Kidney glomerular epithelial cell (primary cell): ENCODE data around the gene MBD6.
"Not testable (repeated sequence)": the region's sequence is repeated elsewhere in the genome, so short reads cannot be mapped to it uniquely, and the experiment has no call there.

Experiments used
- DNase-seq: peaks from one replicate; lab custom pipeline; 2025; lab: John Stamatoyannopoulos, UW

The MBD6 gene

DNA sequence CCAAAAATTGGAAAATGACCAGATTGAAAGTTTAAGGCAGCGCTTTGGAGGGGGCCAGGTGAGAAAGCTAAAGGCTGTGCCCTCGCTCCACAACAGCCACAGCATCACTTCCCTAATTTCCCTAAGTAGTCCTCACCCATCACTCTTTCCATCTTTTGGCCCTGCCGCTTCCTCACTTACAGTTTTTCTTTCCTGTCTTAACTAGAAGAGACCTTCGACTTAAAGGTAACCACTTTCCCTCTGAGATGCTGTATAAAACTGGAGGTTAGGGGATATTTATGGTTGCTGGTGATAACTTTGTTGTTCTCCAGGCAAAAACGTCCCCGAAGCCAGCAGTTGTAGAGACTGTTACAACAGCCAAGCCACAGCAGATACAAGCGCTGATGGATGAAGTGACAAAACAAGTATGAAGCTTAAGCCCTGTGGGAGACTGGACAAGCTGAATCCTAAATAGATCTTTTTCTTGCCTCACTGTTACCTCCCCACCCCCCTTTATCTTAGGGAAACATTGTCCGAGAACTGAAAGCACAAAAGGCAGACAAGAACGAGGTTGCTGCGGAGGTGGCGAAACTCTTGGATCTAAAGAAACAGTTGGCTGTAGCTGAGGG lies 6.6 kb upstream of the MBD6 start:
- DNase-seq: no peak

DNA sequence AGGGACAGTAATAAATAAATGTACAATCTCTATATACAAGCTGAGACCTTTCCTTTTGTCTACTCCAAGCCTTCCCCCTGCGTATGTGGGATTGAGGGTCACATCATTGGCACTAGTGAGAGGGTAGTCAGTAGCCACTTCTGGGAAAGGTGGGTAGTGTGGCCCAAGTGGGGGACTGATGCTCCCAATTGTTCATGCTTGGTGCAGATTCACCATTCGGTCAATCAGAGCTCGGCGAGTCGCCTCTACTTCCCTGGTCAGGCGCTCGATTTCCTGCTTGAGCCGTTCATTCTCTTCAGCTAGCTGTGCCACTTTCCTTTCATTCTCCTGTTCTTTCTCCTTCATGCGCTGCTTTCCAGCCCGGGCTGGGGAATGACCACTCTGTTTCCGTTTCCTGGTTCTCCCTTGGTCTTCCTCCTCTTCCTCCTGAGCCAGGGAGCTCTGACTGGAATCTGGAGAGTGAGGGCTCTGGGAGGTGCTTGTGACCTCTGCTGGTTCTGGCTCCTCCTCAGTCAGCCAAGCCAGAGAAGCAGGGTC lies 5.9 kb upstream of the MBD6 start:
- DNase-seq: no peak

DNA sequence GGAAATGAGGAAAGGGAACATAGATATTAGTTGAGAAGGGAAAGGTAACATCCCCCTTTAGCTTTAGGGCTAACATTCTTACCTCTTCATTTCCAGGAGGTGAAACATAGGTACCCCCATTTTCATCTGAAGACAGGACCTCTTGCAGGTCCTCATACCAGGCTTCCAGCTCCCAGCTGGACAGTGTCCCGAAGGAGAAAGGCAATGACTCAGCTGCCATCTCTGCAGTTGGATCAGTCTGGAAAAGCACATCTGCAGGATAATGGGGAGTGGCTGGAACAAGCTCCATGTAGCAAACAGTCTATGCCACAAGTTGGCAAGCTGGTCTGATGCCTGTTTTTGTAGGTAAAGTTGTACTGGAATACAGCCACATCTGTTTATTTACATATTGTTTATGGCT lies 5.4 kb upstream of the MBD6 start:
- DNase-seq: no peak

DNA sequence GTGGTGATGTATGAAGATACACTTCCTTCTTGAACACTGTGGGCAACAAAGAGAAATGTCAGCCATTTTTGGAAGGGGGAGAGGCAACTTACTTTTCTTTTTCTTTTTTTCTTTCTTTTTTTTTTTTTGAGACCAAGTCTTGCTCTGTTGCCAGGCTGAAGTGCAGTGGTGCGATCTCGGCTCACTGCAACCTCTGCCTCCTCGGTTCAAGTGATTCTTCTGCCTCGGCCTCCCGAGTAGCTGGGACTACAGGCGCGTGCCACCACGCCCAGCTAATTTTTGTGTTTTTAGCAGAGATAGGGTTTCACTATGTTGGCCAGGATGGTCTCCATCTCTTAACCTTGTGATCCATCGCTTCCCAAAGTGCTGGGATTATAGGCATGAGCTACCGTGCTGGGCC lies 4.9 kb upstream of the MBD6 start:
- DNase-seq: not testable (repeated sequence)

DNA sequence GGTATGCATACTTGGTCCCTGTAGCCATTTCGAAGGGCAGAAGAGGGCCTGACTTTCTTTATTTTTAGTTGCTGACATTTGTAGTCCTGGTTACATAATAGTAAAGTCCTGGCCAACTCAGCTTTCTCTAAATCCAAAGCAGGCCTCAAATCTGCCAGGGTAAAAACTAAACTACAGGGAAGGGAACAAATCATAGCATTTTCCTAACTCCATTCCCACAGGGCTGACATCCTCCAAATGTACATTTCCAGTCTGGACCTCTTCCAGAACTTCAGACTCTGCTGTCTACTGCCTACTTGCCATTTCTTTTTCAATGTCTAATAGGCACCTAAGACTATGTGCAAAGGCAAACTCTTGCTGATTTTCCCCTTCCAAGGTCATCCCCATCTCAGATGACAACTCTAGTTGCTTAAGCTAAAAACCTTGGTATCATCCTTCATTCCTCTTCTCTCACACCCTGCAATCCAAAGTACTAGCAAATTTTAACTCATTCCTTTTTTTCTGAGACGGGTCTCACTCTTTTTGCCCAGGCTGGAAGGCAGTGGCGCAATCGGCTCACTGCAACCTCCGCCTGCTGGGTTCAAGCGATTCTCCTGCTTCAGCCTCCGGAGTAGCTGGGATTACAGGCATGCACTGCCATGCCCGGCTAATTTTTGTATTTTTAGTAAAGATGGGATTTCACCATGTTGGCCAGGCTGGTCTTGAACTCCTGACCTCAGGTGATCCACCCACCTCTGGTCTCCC lies 4.3 kb upstream of the MBD6 start:
- DNase-seq: no peak

DNA sequence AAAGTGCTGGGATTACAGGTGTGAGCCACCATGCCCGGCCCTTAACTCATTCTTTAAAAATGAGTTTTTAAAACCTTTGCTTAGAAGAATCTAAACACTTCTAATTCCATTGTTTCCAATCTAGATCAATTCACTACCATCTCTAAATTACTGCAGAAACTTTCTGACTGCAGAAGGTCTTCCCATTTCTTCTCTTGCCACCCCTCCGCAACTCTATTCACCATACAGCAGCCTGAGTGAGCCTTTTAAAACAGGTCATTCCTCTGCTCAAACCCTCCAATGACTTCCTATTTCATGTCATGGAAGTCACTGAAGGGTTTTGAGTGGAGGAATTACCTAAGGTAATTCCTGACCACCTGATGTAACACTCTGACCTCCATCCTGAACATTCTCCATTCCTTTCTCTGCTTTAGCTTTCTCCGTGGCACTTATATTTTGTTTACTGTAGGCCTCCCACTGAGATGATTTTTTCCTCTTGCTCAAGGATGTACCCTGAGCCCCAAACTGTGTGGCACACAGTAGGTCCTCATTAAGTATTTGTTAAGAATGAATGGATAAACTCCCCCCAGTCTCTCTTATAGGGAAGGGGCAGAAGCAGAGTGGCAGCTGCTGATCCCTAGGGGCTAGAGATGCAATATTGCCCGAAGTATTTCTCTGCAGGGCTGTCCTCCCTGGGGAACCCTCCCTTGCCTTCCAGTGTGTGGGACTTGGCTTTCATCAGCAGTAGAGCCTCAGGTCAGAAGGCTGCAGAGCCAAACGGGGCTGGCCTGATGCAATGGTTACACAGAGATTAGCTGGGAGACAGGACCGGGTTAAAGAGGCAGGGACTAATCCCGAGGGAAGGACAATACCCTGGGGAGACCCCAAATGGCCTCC lies 3.5 kb upstream of the MBD6 start:
- DNase-seq: no peak

DNA sequence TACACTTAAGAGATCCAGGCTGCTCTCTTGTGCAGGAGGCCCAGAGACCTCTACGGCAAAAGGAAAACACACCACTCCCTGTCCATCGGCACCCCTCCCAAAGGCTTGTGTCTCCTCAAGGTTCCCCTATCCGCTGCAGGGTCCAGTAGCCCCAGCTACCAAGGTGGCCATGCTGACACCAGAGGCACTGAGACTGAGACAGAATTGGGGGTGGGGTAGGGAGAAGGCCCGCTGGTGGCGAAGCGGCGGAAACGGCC lies 2.9 kb upstream of the MBD6 start:
- DNase-seq: peak; percentile 33

DNA sequence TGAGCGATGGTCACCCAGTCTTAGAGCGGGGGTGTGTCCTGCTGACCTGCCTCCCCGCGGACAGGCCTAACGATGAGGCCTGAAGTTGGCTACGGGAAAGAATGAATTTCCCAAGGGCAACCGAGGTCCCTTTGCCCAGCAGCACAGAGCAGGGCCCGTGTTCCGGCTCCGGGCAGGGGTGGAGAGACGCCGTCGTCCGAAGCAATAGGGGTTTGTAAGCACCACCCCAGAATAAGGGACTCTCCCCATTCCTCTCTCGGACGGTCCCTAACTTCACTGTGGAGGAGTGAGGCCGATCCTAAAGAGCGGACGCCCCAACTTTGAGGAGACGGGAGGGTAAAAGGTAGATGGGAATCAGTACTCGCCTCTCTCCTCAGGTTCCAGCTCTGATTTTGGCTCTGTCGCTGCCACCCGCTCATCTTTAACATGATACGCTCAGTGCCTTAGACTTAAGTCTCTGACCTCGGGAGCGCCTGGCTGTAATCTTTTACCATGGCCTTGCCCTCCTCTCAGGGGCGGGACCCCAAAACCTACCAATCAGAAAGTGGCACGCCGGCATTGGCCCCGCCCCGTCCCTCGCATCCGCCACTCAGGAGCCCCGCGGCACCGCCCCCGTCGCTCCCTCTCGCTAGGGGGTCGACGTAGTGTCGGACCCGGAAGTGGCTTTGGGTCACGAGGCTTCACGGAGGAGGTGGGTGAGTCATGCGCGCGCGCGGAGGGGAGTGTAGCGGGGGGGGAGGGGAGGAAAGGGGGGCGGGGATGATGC lies 2.4 kb upstream of the MBD6 start, which contains the start of gene DDIT3:
Gene DDIT3, minus strand, starts transcription at position 462 of the 766 bp plus-strand sequence. CDS start 3,108 bp downstream, outside the sequence.
- DNase-seq: peak; percentile 97

DNA sequence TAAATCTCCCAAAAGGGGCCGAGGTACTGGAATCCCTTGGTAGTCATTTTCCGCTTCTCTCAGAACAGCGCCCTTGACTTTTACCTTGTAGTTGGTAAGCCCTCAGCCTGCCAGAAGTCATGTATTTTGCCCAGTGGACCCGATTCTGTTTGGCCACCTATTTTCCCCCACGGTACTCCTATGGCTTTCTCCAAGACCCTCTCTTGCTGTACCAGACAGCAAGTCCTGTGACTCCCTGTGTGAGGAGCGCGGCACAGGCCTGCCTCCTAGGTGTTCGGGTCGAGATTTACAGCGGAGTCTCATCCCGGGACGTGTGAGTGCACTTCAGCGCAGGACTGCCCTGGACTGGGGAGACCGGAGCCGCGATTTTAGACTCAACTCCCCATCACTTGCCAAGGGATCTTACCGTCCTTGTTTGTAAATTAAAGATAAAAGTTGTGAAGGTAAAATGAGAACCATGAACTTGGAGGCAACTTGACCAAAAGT lies 1.1 kb upstream of the MBD6 start:
- no peak for DNase-seq

DNA sequence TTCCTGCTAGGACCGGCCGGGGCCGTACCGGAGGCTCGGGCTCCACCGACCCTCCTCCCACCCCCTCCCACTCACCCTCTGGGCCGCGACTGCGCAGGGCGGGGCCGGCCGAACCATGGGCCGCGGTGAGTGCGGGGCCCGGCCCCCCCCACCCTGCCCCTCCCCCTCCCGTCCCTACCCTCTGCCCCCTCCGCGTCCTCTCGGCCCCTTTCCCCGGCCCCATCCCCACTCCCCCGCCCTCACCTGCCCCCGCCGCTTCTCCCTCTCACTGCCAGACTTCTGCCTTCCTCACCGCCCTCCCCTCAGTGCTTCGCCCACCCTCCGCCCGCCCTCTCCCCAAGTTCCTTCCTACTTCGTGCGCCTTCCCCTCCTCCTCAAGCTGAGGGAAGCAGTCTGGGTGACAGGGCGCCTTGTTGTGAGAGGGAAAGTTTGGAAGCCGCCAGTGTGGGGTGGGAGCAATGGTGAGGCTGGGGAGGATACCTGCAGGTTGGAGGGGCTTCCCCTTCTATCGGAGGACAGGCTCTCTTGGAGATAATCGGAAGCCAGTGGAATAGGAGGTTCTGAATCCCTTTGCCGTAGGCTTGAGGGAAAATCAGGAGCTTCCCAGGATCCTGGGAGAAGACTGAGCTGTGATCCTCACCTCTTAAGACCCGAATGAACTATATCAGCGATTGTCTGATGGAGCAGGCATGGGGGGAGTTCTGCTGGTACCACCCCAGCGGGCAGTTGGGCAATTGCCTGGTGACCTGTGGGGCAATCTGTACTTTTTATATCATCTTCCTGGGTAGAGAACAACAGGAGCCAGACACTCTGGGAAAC lies 472 bp downstream of the MBD6 start:
- no peak for DNase-seq

DNA sequence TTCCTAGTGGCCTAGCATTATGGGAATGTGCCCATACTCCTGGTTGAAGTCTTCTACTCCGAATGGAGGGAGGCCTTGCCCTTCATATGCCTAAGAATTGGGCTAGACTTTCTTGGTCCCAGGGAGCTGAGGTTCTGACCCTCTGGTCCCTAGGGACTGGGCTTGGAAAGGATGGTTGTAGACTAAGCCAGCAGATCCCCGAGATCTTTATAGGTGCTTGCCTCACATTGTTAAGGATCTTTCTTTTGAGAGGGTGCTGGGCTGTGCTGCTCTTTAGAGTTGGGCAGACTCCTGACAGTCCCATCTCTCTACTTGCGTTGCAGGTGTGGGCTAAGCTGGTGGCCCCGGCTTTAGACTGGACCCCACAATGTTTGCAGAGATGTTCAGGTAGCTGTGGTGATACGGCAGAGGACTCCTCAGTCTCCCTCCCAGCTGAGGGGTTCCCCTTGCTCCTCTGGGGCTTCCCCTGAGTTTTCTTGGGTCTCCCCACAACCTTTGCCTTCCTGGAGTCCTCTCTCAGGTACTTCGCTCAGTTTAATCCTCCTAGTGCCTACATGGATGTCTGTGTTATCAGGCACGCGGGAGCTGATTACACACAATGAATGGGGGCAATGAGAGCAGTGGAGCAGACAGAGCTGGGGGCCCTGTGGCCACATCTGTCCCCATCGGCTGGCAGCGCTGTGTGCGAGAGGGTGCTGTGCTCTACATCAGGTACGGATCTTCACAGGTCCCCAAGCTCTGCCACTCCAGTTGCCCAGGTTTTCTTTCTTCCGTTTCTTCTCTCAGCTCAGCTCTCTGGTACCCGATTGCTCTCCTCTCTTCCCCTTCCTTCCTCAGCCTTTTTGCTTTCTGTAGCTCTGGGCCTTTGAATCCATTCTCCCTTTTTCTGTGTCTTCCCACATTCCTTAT lies 1.3 kb downstream of the MBD6 start:
- no peak for DNase-seq

DNA sequence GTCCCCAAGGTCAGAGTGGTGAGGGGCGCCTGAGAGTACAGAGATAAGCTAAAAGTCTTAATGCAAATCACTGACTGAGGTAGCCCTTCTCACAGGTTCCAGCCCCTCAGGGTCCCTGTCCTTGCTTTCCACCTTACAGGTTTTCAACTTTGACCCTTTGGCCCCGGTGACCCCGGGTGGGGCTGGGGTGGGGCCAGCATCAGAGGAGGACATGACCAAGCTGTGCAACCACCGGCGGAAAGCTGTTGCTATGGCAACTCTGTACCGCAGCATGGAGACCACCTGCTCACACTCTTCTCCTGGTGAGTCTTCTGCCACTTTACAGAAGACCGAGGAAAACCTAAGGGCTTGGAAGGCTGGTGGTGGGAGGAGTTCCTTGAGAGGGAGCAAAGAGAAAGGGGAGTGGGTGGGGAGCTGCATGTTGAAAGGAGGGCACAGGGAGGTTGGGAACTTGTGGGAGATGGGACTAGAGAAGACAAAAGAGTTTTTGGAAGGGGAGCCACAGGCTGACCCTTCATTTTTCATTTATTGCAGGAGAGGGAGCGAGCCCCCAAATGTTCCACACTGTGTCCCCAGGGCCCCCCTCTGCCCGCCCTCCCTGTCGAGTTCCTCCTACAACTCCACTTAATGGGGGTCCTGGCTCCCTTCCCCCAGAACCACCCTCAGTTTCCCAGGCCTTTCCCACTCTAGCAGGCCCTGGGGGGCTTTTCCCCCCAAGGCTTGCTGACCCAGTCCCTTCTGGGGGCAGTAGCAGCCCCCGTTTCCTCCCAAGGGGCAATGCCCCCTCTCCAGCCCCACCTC lies 2.4 kb downstream of the MBD6 start:
- no peak for DNase-seq

DNA sequence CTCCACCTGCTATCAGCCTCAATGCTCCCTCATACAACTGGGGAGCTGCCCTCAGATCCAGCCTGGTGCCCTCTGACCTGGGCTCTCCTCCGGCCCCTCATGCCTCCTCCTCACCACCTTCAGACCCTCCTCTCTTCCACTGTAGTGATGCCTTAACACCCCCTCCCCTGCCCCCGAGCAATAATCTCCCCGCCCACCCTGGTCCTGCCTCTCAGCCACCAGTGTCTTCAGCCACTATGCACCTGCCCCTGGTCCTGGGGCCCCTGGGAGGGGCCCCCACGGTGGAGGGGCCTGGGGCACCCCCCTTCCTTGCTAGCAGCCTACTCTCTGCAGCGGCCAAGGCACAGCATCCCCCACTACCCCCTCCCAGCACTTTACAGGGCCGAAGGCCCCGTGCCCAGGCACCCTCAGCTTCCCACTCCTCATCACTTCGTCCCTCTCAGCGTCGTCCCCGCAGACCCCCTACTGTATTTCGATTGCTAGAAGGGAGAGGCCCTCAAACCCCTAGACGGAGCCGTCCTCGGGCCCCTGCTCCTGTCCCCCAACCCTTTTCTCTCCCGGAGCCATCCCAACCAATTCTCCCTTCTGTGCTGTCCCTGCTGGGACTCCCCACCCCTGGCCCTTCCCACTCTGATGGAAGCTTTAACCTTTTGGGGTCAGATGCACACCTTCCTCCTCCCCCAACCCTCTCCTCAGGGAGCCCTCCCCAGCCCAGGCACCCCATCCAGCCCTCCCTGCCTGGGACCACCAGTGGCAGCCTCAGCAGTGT lies 3.2 kb downstream of the MBD6 start:
- DNase-seq: no peak

DNA sequence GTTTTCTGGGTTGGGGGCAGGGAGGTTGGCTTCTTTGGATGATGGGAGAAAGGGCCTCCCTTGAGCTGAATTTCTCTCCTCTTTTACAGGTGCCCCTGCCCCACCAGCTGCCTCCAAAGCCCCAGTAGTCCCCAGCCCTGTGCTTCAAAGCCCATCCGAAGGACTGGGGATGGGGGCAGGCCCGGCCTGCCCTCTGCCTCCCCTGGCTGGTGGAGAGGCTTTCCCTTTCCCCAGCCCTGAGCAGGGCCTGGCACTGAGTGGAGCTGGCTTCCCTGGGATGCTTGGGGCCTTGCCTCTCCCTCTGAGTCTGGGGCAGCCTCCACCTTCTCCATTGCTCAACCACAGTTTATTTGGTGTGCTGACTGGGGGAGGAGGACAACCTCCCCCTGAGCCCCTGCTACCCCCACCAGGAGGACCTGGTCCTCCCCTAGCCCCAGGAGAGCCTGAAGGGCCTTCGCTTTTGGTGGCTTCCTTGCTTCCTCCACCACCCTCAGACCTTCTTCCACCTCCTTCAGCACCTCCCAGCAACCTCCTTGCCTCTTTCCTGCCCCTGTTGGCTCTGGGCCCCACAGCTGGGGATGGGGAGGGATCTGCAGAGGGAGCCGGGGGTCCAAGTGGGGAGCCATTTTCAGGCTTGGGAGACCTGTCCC lies 4.0 kb downstream of the MBD6 start:
- no peak for DNase-seq

DNA sequence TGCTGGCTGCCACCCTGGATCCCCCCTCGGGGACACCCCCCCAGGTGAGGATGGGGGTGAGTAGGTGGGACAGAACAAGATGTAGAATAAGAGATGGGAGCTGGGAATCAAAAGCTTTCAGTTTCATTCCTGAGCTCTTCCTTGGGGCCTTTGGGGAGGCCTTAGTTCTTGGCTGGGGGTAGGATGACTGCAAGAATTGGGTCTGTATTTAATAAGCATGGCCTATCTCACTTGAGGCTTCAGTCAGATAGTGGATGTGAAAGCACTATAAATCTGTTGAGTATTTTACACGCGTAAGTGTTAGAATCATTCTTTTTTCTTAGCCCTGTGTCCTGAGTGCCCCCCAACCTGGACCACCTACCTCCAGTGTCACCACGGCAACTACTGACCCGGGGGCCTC lies 4.6 kb downstream of the MBD6 start:
- DNase-seq: no peak

DNA sequence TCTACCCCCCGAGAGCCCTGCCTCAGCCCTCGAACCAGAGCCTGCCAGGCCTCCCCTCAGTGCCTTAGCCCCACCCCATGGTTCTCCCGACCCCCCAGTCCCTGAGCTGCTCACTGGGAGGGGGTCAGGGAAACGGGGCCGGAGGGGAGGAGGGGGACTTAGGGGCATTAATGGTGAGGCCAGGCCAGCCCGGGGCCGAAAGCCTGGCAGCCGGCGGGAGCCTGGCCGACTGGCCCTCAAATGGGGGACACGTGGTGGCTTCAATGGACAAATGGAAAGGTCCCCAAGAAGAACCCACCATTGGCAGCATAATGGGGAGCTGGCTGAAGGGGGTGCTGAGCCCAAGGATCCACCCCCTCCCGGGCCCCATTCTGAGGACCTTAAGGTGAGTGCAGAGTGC lies 5.6 kb downstream of the MBD6 start:
- no peak for DNase-seq

DNA sequence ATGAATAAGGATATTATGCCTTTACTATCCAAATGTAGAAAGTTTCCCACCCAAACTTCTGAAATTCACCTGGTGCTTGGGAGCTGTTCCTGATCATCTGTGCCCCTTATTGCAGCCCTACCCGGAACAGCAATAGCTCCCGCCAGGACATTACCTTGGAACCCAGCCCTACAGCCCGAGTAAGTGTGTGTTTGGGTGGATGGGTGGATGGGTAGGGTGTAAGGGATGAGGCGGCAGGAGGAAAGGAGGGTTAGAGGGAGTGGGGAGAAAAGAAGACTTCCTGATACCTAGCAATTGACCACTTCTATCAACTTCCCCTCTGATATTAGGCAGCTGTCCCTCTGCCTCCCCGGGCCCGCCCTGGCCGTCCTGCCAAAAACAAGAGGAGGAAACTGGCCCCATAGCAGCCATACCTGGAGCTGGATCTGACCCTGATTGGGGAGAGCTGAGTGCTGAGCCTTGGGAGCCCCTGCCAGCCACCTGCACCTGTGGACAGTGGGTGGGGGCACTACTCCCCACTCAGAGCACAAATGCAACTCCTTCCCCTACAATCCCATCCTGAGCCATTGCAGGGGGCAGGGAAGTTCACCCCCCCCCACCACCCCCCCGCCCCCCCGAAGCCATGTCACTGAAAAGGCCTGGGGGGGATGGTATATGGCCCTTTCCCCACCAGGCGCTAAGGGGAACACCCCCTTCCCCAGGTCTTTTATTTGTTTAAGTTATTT lies 6.4 kb downstream of the MBD6 start:
- DNase-seq: no peak
